Natural killer cell (primary cell): ENCODE measurements around the gene NUBPL. TPM values are rescaled to one million over a fixed set of nuclear protein-coding genes. Genes with fewer than 3 reads are reported as not detected.

Experiments used
- ATAC-seq, 3 donors: fragments of 150-1000 bp in 2 of 3; fragments of 200-7000 bp in 1 of 3; cut with Tn5 transposase; 1 replicate in 1 of 3; 2 replicates in 2 of 3; pipeline ENCODE4 v1.10.0; 2021; ENCODE audit warnings: mild to moderate bottlenecking in 2 of 3, moderate library complexity in 2 of 3
- DNase-seq, 2 donors: peaks; one replicate each; pipeline versions ENCODE4 v3.0.0 to v3.0.0-alpha.2; 2013 to 2021; ENCODE audit warnings: mixed read lengths in 1 of 2
- H3K27ac ChIP-seq: one replicate; pipeline ENCODE4 v1.5.1; 2013; ENCODE audit warnings: mild to moderate bottlenecking, low read length
- H3K27me3 ChIP-seq: one replicate; pipeline ENCODE4 v1.6.1; 2013; ENCODE audit warnings: low read length; ENCODE audit not compliant: control insufficient read depth, insufficient read depth
- H3K36me3 ChIP-seq: one replicate; pipeline ENCODE4 v1.6.1; 2013; ENCODE audit warnings: low read length; ENCODE audit not compliant: control insufficient read depth, insufficient read depth
- H3K4me1 ChIP-seq: one replicate; pipeline ENCODE4 v1.6.1; 2013; ENCODE audit warnings: low read length; ENCODE audit not compliant: control insufficient read depth, insufficient read depth
- H3K4me3 ChIP-seq: one replicate; pipeline ENCODE4 v1.5.1; 2013; ENCODE audit warnings: low read length
- H3K9me3 ChIP-seq: one replicate; pipeline ENCODE4 v1.6.1; 2013; ENCODE audit warnings: low read length; ENCODE audit not compliant: control insufficient read depth, insufficient read depth
- H3K27ac Mint-ChIP-seq, 2 donors: one replicate each; pipeline ENCODE4 v1.8.0; 2022; ENCODE audit warnings: mild to moderate bottlenecking in 2 of 2, mixed read lengths in 2 of 2, moderate library complexity in 1 of 2
- H3K27me3 Mint-ChIP-seq, 2 donors: one replicate each; pipeline ENCODE4 v1.8.0; 2022; ENCODE audit warnings: low read depth in 2 of 2, mixed read lengths in 2 of 2
- H3K36me3 Mint-ChIP-seq: one replicate; pipeline ENCODE4 v1.8.0; 2022; ENCODE audit warnings: mixed read lengths
- H3K4me1 Mint-ChIP-seq, 2 donors: one replicate each; pipeline ENCODE4 v1.8.0; 2022; ENCODE audit warnings: mixed read lengths in 2 of 2
- H3K4me3 Mint-ChIP-seq: one replicate; pipeline ENCODE4 v1.8.0; 2022; ENCODE audit warnings: mild to moderate bottlenecking, moderate library complexity, mixed read lengths
- H3K9me3 Mint-ChIP-seq, 2 donors: one replicate each; pipeline ENCODE4 v1.8.0; 2022; ENCODE audit warnings: mixed read lengths in 2 of 2
- CTCF ChIP-seq: fragments of 200-600 bp; IDR thresholded peaks from one replicate; pipeline ENCODE4 v1.8.0; 2022; ENCODE audit warnings: antibody characterized with exemption
- WGBS: methylation state at CpG from one replicate; pipeline ENCODE4 v1.1.7; 2013; ENCODE audit warnings: missing lambda C conversion rate; ENCODE audit not compliant: insufficient coverage; 5-methylcytosine and 5-hydroxymethylcytosine counted together
- intact Hi-C: fragments of 100-400 bp; cut with micrococcal nuclease; formaldehyde crosslinking; loops from one replicate; pipeline ENCODE4 v1.14.2; 2022
- total RNA-seq, 4 donors: library from RNA; stranded (reverse); fragments of 120-200 nt in 1 of 4; gene quantifications; one replicate each; pipeline versions ENCODE4 v1.2.3 to v1.2.4, GENCODE V29; 2013 to 2022

Gene NUBPL
- total RNA-seq, 3 donors from 2014 or later (not counting 1 experiment from before 2014, with no cell fraction given), result 7.1 to 8.5 (median 7.5) TPM

- Mint-ChIP-seq H3K27ac (peak overlapping the region; percentile 97 to 99), H3K4me1 (peaks cover 18 to 19% of the 10 kb centered on the region in 2 donors), H3K27me3 (peaks cover 22 to 32% of the 10 kb centered on the region in 2 donors), H3K36me3 (no peaks in the 10 kb centered on the region), H3K9me3 (no peaks in the 10 kb centered on the region), H3K4me3 (no peak overlapping the region)
- WGBS, result 95% methylated on average over 21 of the region's 21 CpGs
- Histone ChIP-seq H3K4me3 (no peak overlapping the region), H3K27me3 (no peaks in the 10 kb centered on the region), H3K9me3 (no peaks in the 10 kb centered on the region), H3K36me3 (no peaks in the 10 kb centered on the region), H3K4me1 (no peaks in the 10 kb centered on the region), H3K27ac (no peak overlapping the region)
- intact Hi-C loops, result loop anchor here (5.0 to 10.0 kb wide), 4 partner anchors 353 to 642 kb away; partner anchors contain the start of genes AP4S1, ARHGAP5, HECTD1 and RNU6-7
- ATAC-seq (no peak), DNase-seq (peak in 1 of 2 donors; percentile 15)
- no peak for TF ChIP-seq CTCF
Measured at GRCh38 chr14:31559939-31560338, 1.3 kb upstream of the NUBPL start.

GRCh38 chr14:31560759-31561154, 447 bp upstream of the NUBPL start:
- no peaks in the 10 kb centered on the region for H3K27me3 ChIP-seq
- peak overlapping the region; percentile 78 for H3K27ac ChIP-seq
- ATAC-seq, result no peak
- no peak for DNase-seq
- H3K4me1 ChIP-seq, result no peaks in the 10 kb centered on the region
- Mint-ChIP-seq H3K4me3 (peak overlapping the region; percentile 96), H3K9me3 (no peaks in the 10 kb centered on the region), H3K4me1 (peaks cover 18 to 19% of the 10 kb centered on the region in 2 donors), H3K27me3 (peaks cover 21 to 30% of the 10 kb centered on the region in 2 donors), H3K27ac (peak overlapping the region; percentile 97 to 99), H3K36me3 (no peaks in the 10 kb centered on the region)
- H3K9me3 ChIP-seq, result no peaks in the 10 kb centered on the region
- H3K4me3 ChIP-seq, result peak overlapping the region; percentile 90
- 65% methylated on average over 4 of the region's 7 CpGs for WGBS
- no peaks in the 10 kb centered on the region for H3K36me3 ChIP-seq
- no peak for TF ChIP-seq CTCF
- intact Hi-C loops, result loop anchor here (1.0 to 10.0 kb wide), 5 partner anchors 103 to 642 kb away; partner anchors contain the start of genes AP4S1, ARHGAP5, DTD2 and HECTD1

GRCh38 chr14:31564194-31564593, 3.0 kb downstream of the NUBPL start:
- Mint-ChIP-seq H3K27me3 (peaks cover under 1 to 7% of the 10 kb centered on the region in 2 donors), H3K27ac (peak overlapping the region in 1 of 2 donors; percentile 16), H3K36me3 (no peaks in the 10 kb centered on the region), H3K4me3 (no peak overlapping the region), H3K9me3 (no peaks in the 10 kb centered on the region), H3K4me1 (peaks cover 19 to 23% of the 10 kb centered on the region in 2 donors)
- Histone ChIP-seq H3K27ac (no peak overlapping the region), H3K27me3 (no peaks in the 10 kb centered on the region), H3K4me1 (no peaks in the 10 kb centered on the region), H3K36me3 (peaks cover 2% of the 10 kb centered on the region), H3K9me3 (no peaks in the 10 kb centered on the region), H3K4me3 (no peak overlapping the region)
- DNase-seq (no peak), ATAC-seq (no peak)
- intact Hi-C loops, result loop anchor here (5.0 to 10.0 kb wide), 4 partner anchors 357 to 638 kb away; partner anchors contain the start of genes AP4S1, ARHGAP5, HECTD1 and RNU6-7
- WGBS, result 90% methylated on average over 2 of the region's 2 CpGs
- TF ChIP-seq CTCF, result no peak

- intact Hi-C loops, result loop anchor here (10.0 kb wide), 1 partner anchor 542 kb away; the partner anchor contains the start of genes AP4S1 and STRN3
- peaks cover 2% of the 10 kb centered on the region for H3K36me3 ChIP-seq
- no peak overlapping the region for H3K27ac Mint-ChIP-seq
- TF ChIP-seq CTCF, result no peak
- no peaks in the 10 kb centered on the region for H3K36me3 Mint-ChIP-seq
- H3K4me3 ChIP-seq, result no peak overlapping the region
- ATAC-seq (no peak), DNase-seq (no peak)
- no peaks in the 10 kb centered on the region for H3K27me3 ChIP-seq
- H3K9me3 Mint-ChIP-seq, result no peaks in the 10 kb centered on the region
- no peaks in the 10 kb centered on the region for H3K27me3 Mint-ChIP-seq
- peaks cover 12% of the 10 kb centered on the region in 2 donors for H3K4me1 Mint-ChIP-seq
- H3K9me3 ChIP-seq, result no peaks in the 10 kb centered on the region
- H3K4me3 Mint-ChIP-seq, result no peak overlapping the region
- no peaks in the 10 kb centered on the region for H3K4me1 ChIP-seq
- H3K27ac ChIP-seq, result no peak overlapping the region
- 96% methylated on average over 1 of the region's 1 CpG for WGBS
Measured at GRCh38 chr14:31566456-31566855, 5.3 kb downstream of the NUBPL start.
